ENCODE data around the gene FUT2. TPM values are rescaled to one million over a fixed set of nuclear protein-coding genes. Genes with fewer than 3 reads are reported as not detected.

FUT2 gene
- total RNA-seq, 1 donor from 2014 or later: 9.0 TPM

- no peak for DNase-seq (ENCODE audit: extremely low spot score, unreplicated experiment)
- Mint-ChIP-seq H3K9me3 (no peaks in the 10 kb centered on the region), H3K27me3 (peaks cover 7% of the 10 kb centered on the region), H3K4me3 (no peak within 1 kb of the TSS), H3K27ac (no peak within 1 kb of the TSS), H3K4me1 (ENCODE audit: unreplicated experiment) (peaks cover 27% of the 10 kb centered on the region), H3K36me3 (no peaks in the 10 kb centered on the region)
- TF ChIP-seq CTCF (conservative IDR thresholded peaks at IDR 0.05): no peak
Measured at GRCh38 chr19:48672994-48673393, 22.8 kb upstream of the FUT2 start, which contains the start of gene NTN5. Gene NTN5, minus strand, starts transcription at chr19:48673017. Its CDS starts 2,031 bp downstream, at chr19:48670986.

DNA sequence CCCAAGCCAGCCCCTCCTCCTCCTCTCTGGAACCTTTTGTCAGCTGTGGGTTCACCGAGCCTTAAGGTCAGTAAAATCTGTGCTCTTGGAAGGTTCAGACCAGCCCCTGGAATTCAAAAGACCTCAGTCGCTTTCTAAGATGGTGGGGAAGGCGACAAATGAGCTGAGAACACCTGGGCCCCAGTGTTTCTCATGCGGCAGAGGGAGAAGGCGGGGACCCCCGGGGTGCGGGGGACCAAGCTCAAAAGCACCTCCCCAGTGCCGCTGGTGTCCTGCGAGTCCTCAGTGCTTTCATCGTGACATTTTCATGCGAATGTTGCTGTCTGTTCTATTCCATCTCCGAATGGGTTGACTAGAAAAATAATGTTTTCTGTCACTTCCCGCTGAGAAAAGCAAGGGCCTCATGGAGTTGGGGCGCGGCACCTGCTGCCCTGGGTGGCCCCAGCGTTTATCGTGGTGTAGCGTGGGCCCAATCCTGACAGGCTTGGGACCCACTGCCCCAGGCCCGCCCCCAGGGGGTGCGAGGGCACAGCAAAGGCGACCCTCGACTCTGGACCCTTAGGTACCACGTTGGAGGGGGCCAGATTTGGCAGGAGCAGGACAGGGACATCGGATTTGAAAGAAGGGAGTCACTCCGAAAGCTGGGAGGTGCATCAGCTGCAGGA is 22.2 kb upstream of the FUT2 start:
- no peak overlapping the region for H3K27ac Mint-ChIP-seq
- DNase-seq (ENCODE audit: extremely low spot score, unreplicated experiment): no peak
- H3K9me3 Mint-ChIP-seq: no peaks in the 10 kb centered on the region
- H3K27me3 Mint-ChIP-seq: peaks cover 7% of the 10 kb centered on the region
- peaks cover 27% of the 10 kb centered on the region for H3K4me1 Mint-ChIP-seq (ENCODE audit: unreplicated experiment)
- no peak for TF ChIP-seq CTCF (conservative IDR thresholded peaks at IDR 0.05)
- H3K36me3 Mint-ChIP-seq: no peaks in the 10 kb centered on the region
- H3K4me3 Mint-ChIP-seq: no peak overlapping the region

GRCh38 chr19:48674216-48674809 is 21.5 kb upstream of the FUT2 start:
- no peak for DNase-seq (ENCODE audit: extremely low spot score, unreplicated experiment)

GRCh38 chr19:48674921-48675824 is 20.6 kb upstream of the FUT2 start:
- peaks cover 7% of the 10 kb centered on the region for H3K27me3 Mint-ChIP-seq
- peaks cover 27% of the 10 kb centered on the region for H3K4me1 Mint-ChIP-seq (ENCODE audit: unreplicated experiment)
- H3K27ac Mint-ChIP-seq: peak overlapping the region; percentile 83
- peak; percentile 92 for TF ChIP-seq CTCF (conservative IDR thresholded peaks at IDR 0.05)
- DNase-seq (ENCODE audit: extremely low spot score, unreplicated experiment): peak; percentile 79
- H3K4me3 Mint-ChIP-seq: peak overlapping the region; percentile 45
- no peaks in the 10 kb centered on the region for H3K36me3 Mint-ChIP-seq
- no peaks in the 10 kb centered on the region for H3K9me3 Mint-ChIP-seq

More at GRCh38 chr19:48674216-48674809, 21.5 kb upstream of the FUT2 start:
- Mint-ChIP-seq H3K9me3 (no peaks in the 10 kb centered on the region), H3K27ac (no peak overlapping the region), H3K4me3 (no peak overlapping the region), H3K27me3 (peaks cover 7% of the 10 kb centered on the region), H3K4me1 (ENCODE audit: unreplicated experiment) (peaks cover 27% of the 10 kb centered on the region), H3K36me3 (no peaks in the 10 kb centered on the region)
- TF ChIP-seq CTCF (conservative IDR thresholded peaks at IDR 0.05): no peak

DNA sequence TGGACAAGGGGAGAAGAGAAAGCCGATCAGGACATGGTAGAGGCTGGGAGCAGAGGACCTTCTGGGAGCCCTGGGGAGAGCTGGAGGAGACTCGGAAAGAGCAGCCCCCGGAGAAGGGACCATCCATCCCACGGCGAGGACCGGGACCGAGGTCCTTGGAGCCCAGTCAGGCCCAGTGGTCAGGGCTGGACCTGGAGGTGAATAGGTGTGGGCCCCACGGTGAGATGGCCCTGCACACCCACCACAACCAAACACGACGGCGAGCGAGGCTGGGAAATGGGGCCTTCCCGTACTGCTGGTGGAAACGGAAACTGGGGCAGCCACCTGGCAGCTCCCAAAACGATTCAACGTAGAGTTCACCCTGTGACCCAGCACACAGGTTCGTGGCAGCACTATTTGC is 19.3 kb upstream of the FUT2 start:
- DNase-seq (ENCODE audit: extremely low spot score, unreplicated experiment): no peak
- Mint-ChIP-seq H3K4me3 (no peak overlapping the region), H3K9me3 (no peaks in the 10 kb centered on the region), H3K36me3 (no peaks in the 10 kb centered on the region), H3K4me1 (ENCODE audit: unreplicated experiment) (peaks cover 21% of the 10 kb centered on the region), H3K27me3 (peaks cover 7% of the 10 kb centered on the region), H3K27ac (peak overlapping the region; percentile 89)
- TF ChIP-seq CTCF (conservative IDR thresholded peaks at IDR 0.05): no peak
